ENCODE results near the gene SHANK2.

DNA sequence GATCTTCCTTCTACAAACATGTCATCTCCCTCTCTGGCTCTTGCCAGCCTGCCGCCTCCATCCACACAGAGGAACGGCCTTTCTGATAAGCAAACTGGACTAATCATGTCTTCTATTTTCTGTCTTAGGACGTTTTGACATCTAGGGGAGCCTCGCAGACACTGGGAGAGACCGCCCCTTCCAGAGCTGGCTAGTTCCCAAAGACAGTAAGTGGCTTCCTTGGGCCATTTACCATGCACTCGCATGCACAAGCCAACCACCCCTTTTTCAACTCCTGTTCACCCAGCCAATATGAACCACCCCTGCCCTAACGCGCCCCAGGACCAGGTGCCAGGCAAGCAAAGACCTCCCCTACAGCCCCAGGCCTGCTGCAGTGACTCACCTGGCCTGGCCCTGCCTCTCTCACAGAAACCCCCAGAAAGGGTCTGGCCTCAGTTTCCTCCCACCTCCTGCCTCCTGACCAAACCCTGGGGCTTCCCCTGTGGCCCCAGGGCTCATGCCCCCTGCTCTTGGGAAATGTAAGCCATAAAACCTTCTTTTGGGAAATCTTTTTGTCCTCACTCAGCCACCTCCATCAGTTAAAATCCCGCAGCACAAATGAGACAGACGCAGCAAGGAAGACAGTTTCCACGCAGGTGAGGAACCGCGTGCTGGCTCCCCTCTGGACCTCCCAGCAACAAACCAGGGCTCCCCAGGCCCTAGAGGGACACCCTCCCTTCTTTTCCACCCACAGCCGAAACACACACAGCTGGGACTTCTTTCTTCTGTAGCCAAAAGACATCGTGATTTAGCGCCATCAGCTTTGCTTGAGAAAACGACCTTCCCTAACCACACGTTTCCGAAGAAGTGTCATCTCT lies 38.5 kb downstream of the SHANK2 start:
- TF ChIP-seq CTCF (conservative IDR thresholded peaks at IDR 0.05 in 1 of 2, IDR thresholded peaks at IDR 0.05 in 1 of 2; ENCODE audit: extremely low read depth in 1 of 2, insufficient read depth in 1 of 2, low read depth in 1 of 2, low read length in 2 of 2), result no peak
- TF ChIP-seq EZH2 (IDR thresholded peaks at IDR 0.05; ENCODE audit: borderline replicate concordance, low read length), result no peak

Measured in mammary epithelial cell (primary cell).